HEK293 (cell line): ENCODE measurements around the gene CKAP2L.

Experiments used
- CTCF ChIA-PET: fragments of 350-600 bp; formaldehyde crosslinking; extraction: SDS; loops from one replicate; lab custom pipeline; 2021; ENCODE audit warnings: antibody characterized with exemption; lab: Yijun Ruan, JAX
- POLR2A ChIA-PET: fragments of 300-600 bp; formaldehyde crosslinking; extraction: SDS; loops from one replicate; lab custom pipeline; 2020; ENCODE audit warnings: antibody characterized with exemption, inconsistent platforms; lab: Yijun Ruan, JAX
- H3K27ac ChIP-seq: fragments of 200-500 bp; sonication (Bioruptor generic); 2 replicates; pipeline ENCODE4 v1.5.1; 2014; ENCODE audit warnings: low read depth, low read length, control low read depth, inconsistent platforms; ENCODE audit errors: extremely low read depth
- H3K36me3 ChIP-seq, 2 experiments: fragments of 200-500 bp in 1 of 2; sonication (Bioruptor generic) in 1 of 2; 1 replicate in 1 of 2; 2 replicates in 1 of 2; pipeline ENCODE4 v1.5.1; 2014 to 2017; ENCODE audit warnings: inconsistent platforms in 2 of 2, low read length in 2 of 2; ENCODE audit not compliant: control insufficient read depth in 2 of 2, insufficient read depth in 1 of 2
- H3K4me1 ChIP-seq: fragments of 200-500 bp; sonication (Bioruptor generic); 2 replicates; pipeline ENCODE4 v1.5.1; 2014; ENCODE audit warnings: mild to moderate bottlenecking, low read length, inconsistent platforms; ENCODE audit not compliant: control insufficient read depth, insufficient read depth
- H3K4me3 ChIP-seq: 2 replicates; pipeline ENCODE4 v1.5.1; 2011; ENCODE audit warnings: low read depth, mild to moderate bottlenecking, control low read depth, low read length, moderate library complexity
- H3K9me3 ChIP-seq: fragments of 200-500 bp; sonication (Bioruptor generic); 2 replicates; pipeline ENCODE4 v1.5.1; 2014; ENCODE audit warnings: low read depth, low read length, inconsistent platforms; ENCODE audit not compliant: control insufficient read depth, insufficient read depth
- KLF10 ChIP-seq: fragments of 450-650 bp; IDR thresholded peaks from 2 replicates; pipeline ENCODE4 v1.5.1; 2018; ENCODE audit warnings: missing biosample characterization, mild to moderate bottlenecking, missing genetic modification characterization
- KLF8 ChIP-seq: fragments of 450-650 bp; formaldehyde crosslinking; IDR thresholded peaks from 2 replicates; pipeline ENCODE4 v1.5.1; 2016; ENCODE audit warnings: missing biosample characterization, missing genetic modification characterization
- SCRT2 ChIP-seq: fragments of 450-650 bp; formaldehyde crosslinking; IDR thresholded peaks from 2 replicates; pipeline ENCODE4 v1.5.1; 2016; ENCODE audit warnings: missing biosample characterization, missing genetic modification characterization
- SP2 ChIP-seq: fragments of 450-650 bp; formaldehyde crosslinking; IDR thresholded peaks from 2 replicates; pipeline ENCODE4 v1.5.1; 2016; ENCODE audit warnings: missing biosample characterization, missing genetic modification characterization
- ZBTB21 ChIP-seq: fragments of 450-650 bp; formaldehyde crosslinking; IDR thresholded peaks from 2 replicates; pipeline ENCODE4 v1.5.1; 2017; ENCODE audit warnings: missing biosample characterization, missing genetic modification characterization
- ZFP41 ChIP-seq: fragments of 450-650 bp; formaldehyde crosslinking; IDR thresholded peaks from 2 replicates; pipeline ENCODE4 v1.5.1; 2016; ENCODE audit warnings: missing biosample characterization, missing genetic modification characterization, borderline replicate concordance
- ZNF138 ChIP-seq: fragments of 450-650 bp; formaldehyde crosslinking; IDR thresholded peaks from 2 replicates; pipeline ENCODE4 v1.5.1; 2016; ENCODE audit warnings: missing biosample characterization, missing genetic modification characterization, borderline replicate concordance
- ZNF169 ChIP-seq: fragments of 450-650 bp; formaldehyde crosslinking; IDR thresholded peaks from 2 replicates; pipeline ENCODE4 v1.5.1; 2016; ENCODE audit warnings: missing biosample characterization, missing genetic modification characterization
- ZNF18 ChIP-seq: fragments of 450-650 bp; formaldehyde crosslinking; IDR thresholded peaks from 2 replicates; pipeline ENCODE4 v1.5.1; 2016; ENCODE audit warnings: missing biosample characterization, missing genetic modification characterization
- ZNF2 ChIP-seq: fragments of 450-650 bp; formaldehyde crosslinking; IDR thresholded peaks from 2 replicates; pipeline ENCODE4 v1.5.1; 2016; ENCODE audit warnings: missing biosample characterization, missing genetic modification characterization
- ZNF266 ChIP-seq: fragments of 450-650 bp; formaldehyde crosslinking; IDR thresholded peaks from 2 replicates; pipeline ENCODE4 v1.5.1; 2016; ENCODE audit warnings: missing biosample characterization, missing genetic modification characterization, low read depth
- ZNF37A ChIP-seq: fragments of 450-650 bp; IDR thresholded peaks from 2 replicates; pipeline ENCODE4 v1.5.1; 2018; ENCODE audit warnings: missing biosample characterization, missing genetic modification characterization
- ZNF529 ChIP-seq: fragments of 450-650 bp; formaldehyde crosslinking; IDR thresholded peaks from 2 replicates; pipeline ENCODE4 v1.5.1; 2017; ENCODE audit warnings: missing genetic modification characterization, missing biosample characterization; ENCODE audit not compliant: insufficient replicate concordance
- ZNF530 ChIP-seq: fragments of 450-650 bp; formaldehyde crosslinking; IDR thresholded peaks from 2 replicates; pipeline ENCODE4 v1.5.1; 2016; ENCODE audit warnings: low read depth, missing biosample characterization, missing genetic modification characterization
- ZNF571 ChIP-seq: fragments of 450-650 bp; formaldehyde crosslinking; IDR thresholded peaks from 2 replicates; pipeline ENCODE4 v1.5.0; 2017; ENCODE audit warnings: missing biosample characterization, missing genetic modification characterization
- ZNF660 ChIP-seq: fragments of 450-650 bp; IDR thresholded peaks from 2 replicates; pipeline ENCODE4 v1.5.1; 2018; ENCODE audit warnings: missing biosample characterization, mild to moderate bottlenecking, missing genetic modification characterization
- ZNF677 ChIP-seq: fragments of 450-650 bp; IDR thresholded peaks from 2 replicates; pipeline ENCODE4 v1.5.0; 2018; ENCODE audit warnings: missing biosample characterization, mild to moderate bottlenecking, missing genetic modification characterization, moderate library complexity
- ZNF76 ChIP-seq: fragments of 450-650 bp; formaldehyde crosslinking; IDR thresholded peaks from 2 replicates; pipeline ENCODE4; 2016; ENCODE audit warnings: low read depth, missing biosample characterization, missing genetic modification characterization, borderline replicate concordance
- ZNF768 ChIP-seq: fragments of 450-650 bp; formaldehyde crosslinking; IDR thresholded peaks from 2 replicates; pipeline ENCODE4 v1.5.1; 2018; ENCODE audit warnings: missing biosample characterization, mild to moderate bottlenecking, missing genetic modification characterization
- ZNF837 ChIP-seq: fragments of 450-650 bp; formaldehyde crosslinking; IDR thresholded peaks from 2 replicates; pipeline ENCODE4 v1.5.1; 2016; ENCODE audit warnings: missing biosample characterization, missing genetic modification characterization
- ZSCAN18 ChIP-seq: fragments of 450-650 bp; formaldehyde crosslinking; IDR thresholded peaks from 2 replicates; pipeline ENCODE4 v1.5.1; 2016; ENCODE audit warnings: missing biosample characterization, missing genetic modification characterization
- ZSCAN23 ChIP-seq: fragments of 450-650 bp; formaldehyde crosslinking; IDR thresholded peaks from 2 replicates; pipeline ENCODE4 v1.5.1; 2016; ENCODE audit warnings: missing biosample characterization, missing genetic modification characterization
- ZXDB ChIP-seq: fragments of 450-650 bp; formaldehyde crosslinking; IDR thresholded peaks from 2 replicates; pipeline ENCODE4 v1.5.1; 2016; ENCODE audit warnings: missing biosample characterization, missing genetic modification characterization
- TF ChIP-seq, protein P1 (sequence below): fragments of 450-650 bp; formaldehyde crosslinking; IDR thresholded peaks from 2 replicates; pipeline ENCODE4 v1.5.1; 2016; ENCODE audit warnings: missing biosample characterization, missing genetic modification characterization, low read depth
- TF ChIP-seq, protein P2 (sequence below): fragments of 450-650 bp; formaldehyde crosslinking; IDR thresholded peaks from 2 replicates; pipeline ENCODE4 v1.5.1; 2016; ENCODE audit warnings: missing biosample characterization, missing genetic modification characterization
- TF ChIP-seq, protein P3 (sequence below): fragments of 450-650 bp; formaldehyde crosslinking; IDR thresholded peaks from 2 replicates; pipeline ENCODE4 v1.5.1; 2016; ENCODE audit warnings: missing biosample characterization, missing genetic modification characterization

The CKAP2L gene

GRCh38 chr2:112764071-112765044, at the start of gene CKAP2L:
TSS of gene CKAP2L (minus strand) at chr2:112764609. CDS start at chr2:112764598, 11 bp downstream.
- H3K4me1 ChIP-seq, result 0 out of 2 replicates have a peak, but pooled peaks cover 7% of the 10 kb centered on the region
- H3K9me3 ChIP-seq, result no peaks in the 10 kb centered on the region
- CTCF ChIA-PET, result interaction anchor here (0.6 to 4.5 kb wide), 4 partner anchors 15 to 616 kb away, joined by 3 to 35 read pairs (median 18); no protein-coding TSS in a partner anchor
- peak within 1 kb of the TSS; percentile 72; the same call in 1 of the 2 replicates for H3K27ac ChIP-seq
- peaks cover 13 to 27% of the 10 kb centered on the region in 2 experiments for H3K36me3 ChIP-seq
- peak within 1 kb of the TSS; percentile 99 for H3K4me3 ChIP-seq
- POLR2A ChIA-PET, result interaction anchor here (1.0 kb wide), 1 partner anchor 10 kb away, joined by 4 read pairs; no protein-coding TSS in a partner anchor
- TF ChIP-seq ZNF571 (tag by site-specific recombination), result no peak
- TF ChIP-seq, protein P1, sequence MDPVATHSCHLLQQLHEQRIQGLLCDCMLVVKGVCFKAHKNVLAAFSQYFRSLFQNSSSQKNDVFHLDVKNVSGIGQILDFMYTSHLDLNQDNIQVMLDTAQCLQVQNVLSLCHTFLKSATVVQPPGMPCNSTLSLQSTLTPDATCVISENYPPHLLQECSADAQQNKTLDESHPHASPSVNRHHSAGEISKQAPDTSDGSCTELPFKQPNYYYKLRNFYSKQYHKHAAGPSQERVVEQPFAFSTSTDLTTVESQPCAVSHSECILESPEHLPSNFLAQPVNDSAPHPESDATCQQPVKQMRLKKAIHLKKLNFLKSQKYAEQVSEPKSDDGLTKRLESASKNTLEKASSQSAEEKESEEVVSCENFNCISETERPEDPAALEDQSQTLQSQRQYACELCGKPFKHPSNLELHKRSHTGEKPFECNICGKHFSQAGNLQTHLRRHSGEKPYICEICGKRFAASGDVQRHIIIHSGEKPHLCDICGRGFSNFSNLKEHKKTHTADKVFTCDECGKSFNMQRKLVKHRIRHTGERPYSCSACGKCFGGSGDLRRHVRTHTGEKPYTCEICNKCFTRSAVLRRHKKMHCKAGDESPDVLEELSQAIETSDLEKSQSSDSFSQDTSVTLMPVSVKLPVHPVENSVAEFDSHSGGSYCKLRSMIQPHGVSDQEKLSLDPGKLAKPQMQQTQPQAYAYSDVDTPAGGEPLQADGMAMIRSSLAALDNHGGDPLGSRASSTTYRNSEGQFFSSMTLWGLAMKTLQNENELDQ (tag by site-specific recombination), result no peak
- TF ChIP-seq KLF10, result peak; percentile 81
- TF ChIP-seq ZNF768, result no peak
- TF ChIP-seq ZSCAN23, result no peak
- TF ChIP-seq ZNF138 (tag by site-specific recombination), result no peak
- peak; percentile 88 for TF ChIP-seq ZNF76 (tag by site-specific recombination)
- TF ChIP-seq ZNF529 (tag by site-specific recombination), result no peak
- TF ChIP-seq ZNF2 (tag by site-specific recombination), result peak; percentile 62; the same call in 1 of the 2 replicates
- peak; percentile 57 for TF ChIP-seq ZXDB (tag by site-specific recombination)
- no peak for TF ChIP-seq ZSCAN18 (tag by site-specific recombination)
- TF ChIP-seq, protein P2, sequence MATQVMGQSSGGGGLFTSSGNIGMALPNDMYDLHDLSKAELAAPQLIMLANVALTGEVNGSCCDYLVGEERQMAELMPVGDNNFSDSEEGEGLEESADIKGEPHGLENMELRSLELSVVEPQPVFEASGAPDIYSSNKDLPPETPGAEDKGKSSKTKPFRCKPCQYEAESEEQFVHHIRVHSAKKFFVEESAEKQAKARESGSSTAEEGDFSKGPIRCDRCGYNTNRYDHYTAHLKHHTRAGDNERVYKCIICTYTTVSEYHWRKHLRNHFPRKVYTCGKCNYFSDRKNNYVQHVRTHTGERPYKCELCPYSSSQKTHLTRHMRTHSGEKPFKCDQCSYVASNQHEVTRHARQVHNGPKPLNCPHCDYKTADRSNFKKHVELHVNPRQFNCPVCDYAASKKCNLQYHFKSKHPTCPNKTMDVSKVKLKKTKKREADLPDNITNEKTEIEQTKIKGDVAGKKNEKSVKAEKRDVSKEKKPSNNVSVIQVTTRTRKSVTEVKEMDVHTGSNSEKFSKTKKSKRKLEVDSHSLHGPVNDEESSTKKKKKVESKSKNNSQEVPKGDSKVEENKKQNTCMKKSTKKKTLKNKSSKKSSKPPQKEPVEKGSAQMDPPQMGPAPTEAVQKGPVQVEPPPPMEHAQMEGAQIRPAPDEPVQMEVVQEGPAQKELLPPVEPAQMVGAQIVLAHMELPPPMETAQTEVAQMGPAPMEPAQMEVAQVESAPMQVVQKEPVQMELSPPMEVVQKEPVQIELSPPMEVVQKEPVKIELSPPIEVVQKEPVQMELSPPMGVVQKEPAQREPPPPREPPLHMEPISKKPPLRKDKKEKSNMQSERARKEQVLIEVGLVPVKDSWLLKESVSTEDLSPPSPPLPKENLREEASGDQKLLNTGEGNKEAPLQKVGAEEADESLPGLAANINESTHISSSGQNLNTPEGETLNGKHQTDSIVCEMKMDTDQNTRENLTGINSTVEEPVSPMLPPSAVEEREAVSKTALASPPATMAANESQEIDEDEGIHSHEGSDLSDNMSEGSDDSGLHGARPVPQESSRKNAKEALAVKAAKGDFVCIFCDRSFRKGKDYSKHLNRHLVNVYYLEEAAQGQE (tag by site-specific recombination), result no peak
- TF ChIP-seq SP2, result peak; percentile 96
- TF ChIP-seq ZNF660 (tag by site-specific recombination), result peak; percentile 9; the same call in 1 of the 2 replicates
- no peak for TF ChIP-seq ZNF18 (tag by site-specific recombination)
- no peak for TF ChIP-seq ZBTB21 (tag by site-specific recombination)
- no peak for TF ChIP-seq ZFP41 (tag by site-specific recombination)
- TF ChIP-seq ZNF37A (tag by site-specific recombination), result no peak
- no peak for TF ChIP-seq ZNF530 (tag by site-specific recombination)
- no peak for TF ChIP-seq ZNF266 (tag by site-specific recombination)
- TF ChIP-seq, protein P3, sequence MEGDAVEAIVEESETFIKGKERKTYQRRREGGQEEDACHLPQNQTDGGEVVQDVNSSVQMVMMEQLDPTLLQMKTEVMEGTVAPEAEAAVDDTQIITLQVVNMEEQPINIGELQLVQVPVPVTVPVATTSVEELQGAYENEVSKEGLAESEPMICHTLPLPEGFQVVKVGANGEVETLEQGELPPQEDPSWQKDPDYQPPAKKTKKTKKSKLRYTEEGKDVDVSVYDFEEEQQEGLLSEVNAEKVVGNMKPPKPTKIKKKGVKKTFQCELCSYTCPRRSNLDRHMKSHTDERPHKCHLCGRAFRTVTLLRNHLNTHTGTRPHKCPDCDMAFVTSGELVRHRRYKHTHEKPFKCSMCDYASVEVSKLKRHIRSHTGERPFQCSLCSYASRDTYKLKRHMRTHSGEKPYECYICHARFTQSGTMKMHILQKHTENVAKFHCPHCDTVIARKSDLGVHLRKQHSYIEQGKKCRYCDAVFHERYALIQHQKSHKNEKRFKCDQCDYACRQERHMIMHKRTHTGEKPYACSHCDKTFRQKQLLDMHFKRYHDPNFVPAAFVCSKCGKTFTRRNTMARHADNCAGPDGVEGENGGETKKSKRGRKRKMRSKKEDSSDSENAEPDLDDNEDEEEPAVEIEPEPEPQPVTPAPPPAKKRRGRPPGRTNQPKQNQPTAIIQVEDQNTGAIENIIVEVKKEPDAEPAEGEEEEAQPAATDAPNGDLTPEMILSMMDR, result no peak; the same call in 1 of the 2 replicates
- TF ChIP-seq ZNF677, result no peak
- TF ChIP-seq ZNF837 (tag by site-specific recombination), result no peak
- peak; percentile 74; the same call in 1 of the 2 replicates for TF ChIP-seq KLF8 (tag by site-specific recombination)
- no peak for TF ChIP-seq SCRT2 (tag by site-specific recombination)
- no peak for TF ChIP-seq ZNF169 (tag by site-specific recombination)
